HepG2 (cell line): ENCODE results near the gene PLCD4. TPM values are rescaled to one million over a fixed set of nuclear protein-coding genes. Genes with fewer than 3 reads are reported as not detected.

Experiments
- ARNTL ChIP-seq: sonication (generic); formaldehyde crosslinking; IDR thresholded peaks from 2 replicates; pipeline ENCODE4 v1.4.0; 2020; ENCODE audit warnings: mild to moderate bottlenecking, missing genetic modification reagents
- ATRX ChIP-seq: sonication (generic); formaldehyde crosslinking; IDR thresholded peaks from 2 replicates; pipeline ENCODE4 v1.4.0; 2020; ENCODE audit warnings: missing genetic modification reagents, borderline replicate concordance
- CREB1 ChIP-seq, 2 experiments: fragments of 450-650 bp in 1 of 2; IDR thresholded peaks; 2 replicates each; pipeline ENCODE4 v1.6.1; 2016 to 2017; ENCODE audit warnings: control low read depth in 1 of 2, mild to moderate bottlenecking in 1 of 2, missing compliant biosample characterization in 1 of 2, missing genetic modification characterization in 1 of 2
- MEIS1 ChIP-seq: sonication (generic); formaldehyde crosslinking; IDR thresholded peaks from 2 replicates; pipeline ENCODE4 v1.9.0; 2021; ENCODE audit warnings: mild to moderate bottlenecking, missing genetic modification reagents, moderate library complexity, borderline replicate concordance
- MZF1 ChIP-seq: sonication (generic); formaldehyde crosslinking; IDR thresholded peaks from 2 replicates; pipeline ENCODE4 v1.8.1; 2023; ENCODE audit warnings: mild to moderate bottlenecking, missing genetic modification reagents, borderline replicate concordance
- NR2C2 ChIP-seq: sonication (generic); formaldehyde crosslinking; IDR thresholded peaks from 2 replicates; pipeline ENCODE4 v1.4.0; 2020; ENCODE audit warnings: missing genetic modification reagents, mild to moderate bottlenecking, moderate library complexity, borderline replicate concordance
- ZBTB2 ChIP-seq: sonication (generic); formaldehyde crosslinking; IDR thresholded peaks from 2 replicates; pipeline ENCODE4 v1.8.0; 2022; ENCODE audit warnings: low read depth, missing genetic modification reagents
- ZNF18 ChIP-seq: sonication (generic); formaldehyde crosslinking; IDR thresholded peaks from 2 replicates; pipeline ENCODE4 v1.8.0; 2022; ENCODE audit warnings: mild to moderate bottlenecking, missing genetic modification reagents; ENCODE audit not compliant: insufficient replicate concordance
- ZNF33A ChIP-seq: sonication (generic); formaldehyde crosslinking; IDR thresholded peaks from 2 replicates; pipeline ENCODE4 v1.5.1; 2020; ENCODE audit warnings: missing genetic modification reagents, mild to moderate bottlenecking, moderate library complexity, borderline replicate concordance
- ZNF430 ChIP-seq: sonication (generic); formaldehyde crosslinking; IDR thresholded peaks from 2 replicates; pipeline ENCODE4 v1.9.0; 2021; ENCODE audit warnings: mild to moderate bottlenecking, missing genetic modification reagents
- ZNF556 ChIP-seq: sonication (generic); formaldehyde crosslinking; IDR thresholded peaks from 2 replicates; pipeline ENCODE4 v1.4.0; 2020; ENCODE audit warnings: mild to moderate bottlenecking, missing genetic modification reagents, borderline replicate concordance
- ZNF615 ChIP-seq: sonication (generic); formaldehyde crosslinking; IDR thresholded peaks from 2 replicates; pipeline ENCODE4 v1.5.0; 2020; ENCODE audit warnings: mild to moderate bottlenecking, missing genetic modification reagents, borderline replicate concordance
- ZNF660 ChIP-seq: sonication (generic); formaldehyde crosslinking; IDR thresholded peaks from 2 replicates; pipeline ENCODE4 v1.5.1; 2020; ENCODE audit warnings: mild to moderate bottlenecking, low read depth, missing genetic modification reagents, borderline replicate concordance
- ZSCAN31 ChIP-seq: sonication (generic); formaldehyde crosslinking; IDR thresholded peaks from 2 replicates; pipeline ENCODE4 v1.5.0; 2020; ENCODE audit warnings: low read depth, mild to moderate bottlenecking, missing genetic modification reagents
- polyA plus RNA-seq, 8 experiments: library from polyadenylated mRNA; depleted of rRNA in 3 of 8; stranded (reverse) in 7 of 8; unstranded in 1 of 8; fragments of >200 nt; fragmentation: Illumina TruSeq in 4 of 8; extraction: Trizol in 4 of 8; gene quantifications; 2 replicates each; pipeline versions ENCODE4 v1.2.1 to v1.2.3, GENCODE V29; 2011 to 2016; ENCODE audit warnings: low read depth in 4 of 8, missing spikeins in 1 of 8, mixed read lengths in 1 of 8; ENCODE audit not compliant: insufficient read depth in 1 of 8
- total RNA-seq, 5 experiments: library from RNA; depleted of rRNA; stranded (reverse); fragments of >200 nt; fragmentation: Illumina TruSeq; extraction: Trizol; gene quantifications; 2 replicates each; pipeline ENCODE4 v1.2.3, GENCODE V29; 2016; ENCODE audit warnings: low read depth in 1 of 5
- TF ChIP-seq, protein P1 (sequence below): sonication (generic); formaldehyde crosslinking; IDR thresholded peaks from 2 replicates; pipeline ENCODE4 v1.8.0; 2022; ENCODE audit warnings: missing genetic modification reagents, mild to moderate bottlenecking, borderline replicate concordance
- TF ChIP-seq, protein P2 (sequence below): IDR thresholded peaks from 2 replicates; pipeline ENCODE4 v1.6.1; 2016; ENCODE audit warnings: mild to moderate bottlenecking, missing biosample characterization, missing genetic modification reagents
- TF ChIP-seq, protein P3 (sequence below): fragments of 450-650 bp; IDR thresholded peaks from 2 replicates; pipeline ENCODE4 v1.6.1; 2017
- TF ChIP-seq, protein P4 (sequence below): sonication (generic); formaldehyde crosslinking; IDR thresholded peaks from 2 replicates; pipeline ENCODE4 v1.5.0; 2020; ENCODE audit warnings: missing genetic modification reagents

Gene PLCD4
- total and polyA plus RNA-seq, 2 of the 13 experiments (the other 11 are each of a cell fraction or from before 2014, with no cell fraction given) = 0.26 TPM; not detected in 1

- TF ChIP-seq ARNTL (CRISPR knock-in tag) (no peak; the same call in 1 of the 2 replicates), ZSCAN31 (CRISPR knock-in tag) (peak; percentile 82; the same call in 1 of the 2 replicates), ZNF556 (CRISPR knock-in tag) (no peak; the same call in 1 of the 2 replicates), MZF1 (CRISPR knock-in tag) (no peak; the same call in 1 of the 2 replicates), ZNF660 (CRISPR knock-in tag) (peak; percentile 89; the same call in 1 of the 2 replicates), ZNF33A (peak; percentile 93; the same call in 1 of the 2 replicates), ZNF615 (CRISPR knock-in tag) (peak; percentile 99), ZNF430 (CRISPR knock-in tag) (peak; percentile 99), ZBTB2 (CRISPR knock-in tag) (peak; percentile 93), ATRX (CRISPR knock-in tag) (no peak), ZNF18 (CRISPR knock-in tag) (peak; percentile 95), CREB1 (IDR thresholded peaks at IDR 0.05) (peak; percentile 90), CREB1 (CRISPR knock-in tag; IDR thresholded peaks at IDR 0.05) (peak; percentile 92), MEIS1 (peak; percentile 11; the same call in 1 of the 2 replicates), NR2C2 (CRISPR knock-in tag) (peak; percentile 100)
- TF ChIP-seq, protein P1, sequence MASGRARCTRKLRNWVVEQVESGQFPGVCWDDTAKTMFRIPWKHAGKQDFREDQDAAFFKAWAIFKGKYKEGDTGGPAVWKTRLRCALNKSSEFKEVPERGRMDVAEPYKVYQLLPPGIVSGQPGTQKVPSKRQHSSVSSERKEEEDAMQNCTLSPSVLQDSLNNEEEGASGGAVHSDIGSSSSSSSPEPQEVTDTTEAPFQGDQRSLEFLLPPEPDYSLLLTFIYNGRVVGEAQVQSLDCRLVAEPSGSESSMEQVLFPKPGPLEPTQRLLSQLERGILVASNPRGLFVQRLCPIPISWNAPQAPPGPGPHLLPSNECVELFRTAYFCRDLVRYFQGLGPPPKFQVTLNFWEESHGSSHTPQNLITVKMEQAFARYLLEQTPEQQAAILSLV = peak; percentile 99
- TF ChIP-seq, protein P2, sequence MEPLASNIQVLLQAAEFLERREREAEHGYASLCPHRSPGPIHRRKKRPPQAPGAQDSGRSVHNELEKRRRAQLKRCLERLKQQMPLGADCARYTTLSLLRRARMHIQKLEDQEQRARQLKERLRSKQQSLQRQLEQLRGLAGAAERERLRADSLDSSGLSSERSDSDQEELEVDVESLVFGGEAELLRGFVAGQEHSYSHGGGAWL (CRISPR knock-in tag) = peak; percentile 63; the same call in 1 of the 2 replicates
- TF ChIP-seq, protein P3, sequence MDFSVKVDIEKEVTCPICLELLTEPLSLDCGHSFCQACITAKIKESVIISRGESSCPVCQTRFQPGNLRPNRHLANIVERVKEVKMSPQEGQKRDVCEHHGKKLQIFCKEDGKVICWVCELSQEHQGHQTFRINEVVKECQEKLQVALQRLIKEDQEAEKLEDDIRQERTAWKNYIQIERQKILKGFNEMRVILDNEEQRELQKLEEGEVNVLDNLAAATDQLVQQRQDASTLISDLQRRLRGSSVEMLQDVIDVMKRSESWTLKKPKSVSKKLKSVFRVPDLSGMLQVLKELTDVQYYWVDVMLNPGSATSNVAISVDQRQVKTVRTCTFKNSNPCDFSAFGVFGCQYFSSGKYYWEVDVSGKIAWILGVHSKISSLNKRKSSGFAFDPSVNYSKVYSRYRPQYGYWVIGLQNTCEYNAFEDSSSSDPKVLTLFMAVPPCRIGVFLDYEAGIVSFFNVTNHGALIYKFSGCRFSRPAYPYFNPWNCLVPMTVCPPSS = no peak
- TF ChIP-seq, protein P4, sequence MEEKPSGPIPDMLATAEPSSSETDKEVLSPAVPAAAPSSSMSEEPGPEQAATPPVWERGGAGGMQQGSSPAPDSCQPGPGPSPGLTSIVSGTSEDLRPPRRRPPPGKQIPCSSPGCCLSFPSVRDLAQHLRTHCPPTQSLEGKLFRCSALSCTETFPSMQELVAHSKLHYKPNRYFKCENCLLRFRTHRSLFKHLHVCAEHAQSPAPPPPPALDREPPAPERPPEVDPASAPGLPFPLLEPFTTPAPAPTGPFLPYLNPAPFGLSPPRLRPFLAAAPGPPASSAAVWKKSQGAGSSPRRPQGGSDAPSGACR (CRISPR knock-in tag) = peak; percentile 96; the same call in 1 of the 2 replicates
These were observed 39.3 kb upstream of the PLCD4 start, which contains the start of the genes CNOT9 and USP37 (continued) for GRCh38 chr2:218568190-218569037.
